ENCODE results near the gene TARDBP.
A peak's percentile ranks its signal among the peaks of the same experiment; 100 is the strongest.
"Not testable (repeated sequence)": the region's sequence is repeated elsewhere in the genome, so short reads cannot be mapped to it uniquely, and the experiment has no call there.

The TARDBP gene

GRCh38 chr1:11046270-11046566, 33.8 kb downstream of the TARDBP start:
- no peaks in the 10 kb centered on the region for H3K4me1 Mint-ChIP-seq
- no peak overlapping the region for H3K27ac Mint-ChIP-seq

GRCh38 chr1:11046625-11047365, 34.3 kb downstream of the TARDBP start, which contains the start of gene MASP2:
TSS of gene MASP2 (minus strand) at chr1:11047239. CDS start at chr1:11047207, 32 bp downstream.
- no peaks in the 10 kb centered on the region for H3K9me3 Mint-ChIP-seq
- H3K36me3 Mint-ChIP-seq, result no peaks in the 10 kb centered on the region
- H3K27me3 Mint-ChIP-seq, result no peaks in the 10 kb centered on the region
- H3K4me3 Mint-ChIP-seq, result no peak within 1 kb of the TSS
- no peaks in the 10 kb centered on the region for H3K4me1 Mint-ChIP-seq
- no peak within 1 kb of the TSS for H3K27ac Mint-ChIP-seq

More at GRCh38 chr1:11046270-11046566, 33.8 kb downstream of the TARDBP start:
- no peak overlapping the region for H3K4me3 Mint-ChIP-seq
- H3K36me3 Mint-ChIP-seq, result no peaks in the 10 kb centered on the region
- no peaks in the 10 kb centered on the region for H3K27me3 Mint-ChIP-seq
- no peaks in the 10 kb centered on the region for H3K9me3 Mint-ChIP-seq

GRCh38 chr1:11051121-11051520, 38.7 kb downstream of the TARDBP start:
- H3K27me3 Mint-ChIP-seq, H3K4me3 Mint-ChIP-seq, H3K4me1 Mint-ChIP-seq, H3K9me3 Mint-ChIP-seq, H3K36me3 Mint-ChIP-seq: not testable (repeated sequence)
- peak overlapping the region; percentile 42 for H3K27ac Mint-ChIP-seq

GRCh38 chr1:11051781-11052511, 39.5 kb downstream of the TARDBP start:
- H3K27ac Mint-ChIP-seq, result peak overlapping the region; percentile 19
- H3K4me1 Mint-ChIP-seq, result no peaks in the 10 kb centered on the region
- peaks cover 3% of the 10 kb centered on the region for H3K36me3 Mint-ChIP-seq
- no peaks in the 10 kb centered on the region for H3K9me3 Mint-ChIP-seq
- H3K27me3 Mint-ChIP-seq, result no peaks in the 10 kb centered on the region
- H3K4me3 Mint-ChIP-seq, result no peak overlapping the region

- peaks cover 3% of the 10 kb centered on the region for H3K4me1 Mint-ChIP-seq
- no peaks in the 10 kb centered on the region for H3K27me3 Mint-ChIP-seq
- no peak overlapping the region for H3K4me3 Mint-ChIP-seq
- H3K9me3 Mint-ChIP-seq, result no peaks in the 10 kb centered on the region
- no peak overlapping the region for H3K27ac Mint-ChIP-seq
- H3K36me3 Mint-ChIP-seq, result peaks cover 6% of the 10 kb centered on the region
Measured at GRCh38 chr1:11052839-11053757, 40.6 kb downstream of the TARDBP start.

- no peak overlapping the region for H3K27ac Mint-ChIP-seq
Measured at GRCh38 chr1:11053758-11054137, 41.3 kb downstream of the TARDBP start.

GRCh38 chr1:11054181-11054580, 41.7 kb downstream of the TARDBP start:
- Mint-ChIP-seq H3K27me3 (no peaks in the 10 kb centered on the region), H3K9me3 (no peaks in the 10 kb centered on the region), H3K36me3 (peaks cover 6% of the 10 kb centered on the region), H3K4me3 (no peak overlapping the region), H3K4me1 (peaks cover 3% of the 10 kb centered on the region), H3K27ac (no peak overlapping the region)

More at GRCh38 chr1:11053758-11054137, 41.3 kb downstream of the TARDBP start:
- Mint-ChIP-seq H3K9me3 (no peaks in the 10 kb centered on the region), H3K36me3 (peaks cover 6% of the 10 kb centered on the region), H3K4me3 (no peak overlapping the region), H3K27me3 (no peaks in the 10 kb centered on the region), H3K4me1 (peaks cover 3% of the 10 kb centered on the region)

- Mint-ChIP-seq H3K36me3 (peaks cover 6% of the 10 kb centered on the region), H3K27ac (no peak overlapping the region), H3K9me3 (no peaks in the 10 kb centered on the region), H3K27me3 (no peaks in the 10 kb centered on the region), H3K4me1 (peaks cover 3% of the 10 kb centered on the region), H3K4me3 (no peak overlapping the region)
Measured at GRCh38 chr1:11054666-11055065, 42.2 kb downstream of the TARDBP start.

GRCh38 chr1:11055676-11056075, 43.2 kb downstream of the TARDBP start:
- H3K4me3 Mint-ChIP-seq, result no peak overlapping the region
- no peaks in the 10 kb centered on the region for H3K27me3 Mint-ChIP-seq
- H3K9me3 Mint-ChIP-seq, result no peaks in the 10 kb centered on the region
- H3K27ac Mint-ChIP-seq, result no peak overlapping the region
- H3K4me1 Mint-ChIP-seq, result peaks cover 5% of the 10 kb centered on the region
- peaks cover 6% of the 10 kb centered on the region for H3K36me3 Mint-ChIP-seq

GRCh38 chr1:11056504-11056903, 44.0 kb downstream of the TARDBP start:
- Mint-ChIP-seq H3K27ac (no peak overlapping the region), H3K36me3 (peaks cover 6% of the 10 kb centered on the region), H3K4me1 (peaks cover 10% of the 10 kb centered on the region), H3K9me3 (no peaks in the 10 kb centered on the region), H3K27me3 (no peaks in the 10 kb centered on the region), H3K4me3 (no peak overlapping the region)

GRCh38 chr1:11057477-11057876, 45.0 kb downstream of the TARDBP start:
- H3K4me3 Mint-ChIP-seq, result peak overlapping the region; percentile 94
- H3K4me1 Mint-ChIP-seq, result peaks cover 17% of the 10 kb centered on the region
- H3K9me3 Mint-ChIP-seq, result no peaks in the 10 kb centered on the region
- peak overlapping the region; percentile 82 for H3K27ac Mint-ChIP-seq
- H3K27me3 Mint-ChIP-seq, result no peaks in the 10 kb centered on the region
- peaks cover 6% of the 10 kb centered on the region for H3K36me3 Mint-ChIP-seq

GRCh38 chr1:11058026-11058425, 45.6 kb downstream of the TARDBP start:
- H3K36me3 Mint-ChIP-seq, result peaks cover 8% of the 10 kb centered on the region
- no peaks in the 10 kb centered on the region for H3K27me3 Mint-ChIP-seq
- H3K4me3 Mint-ChIP-seq, result peak overlapping the region; percentile 94
- no peaks in the 10 kb centered on the region for H3K9me3 Mint-ChIP-seq
- peaks cover 21% of the 10 kb centered on the region for H3K4me1 Mint-ChIP-seq
- no peak overlapping the region for H3K27ac Mint-ChIP-seq

- Mint-ChIP-seq H3K9me3 (no peaks in the 10 kb centered on the region), H3K27ac (peak overlapping the region; percentile 93), H3K4me1 (peaks cover 26% of the 10 kb centered on the region), H3K27me3 (no peaks in the 10 kb centered on the region), H3K4me3 (peak overlapping the region; percentile 94), H3K36me3 (peaks cover 8% of the 10 kb centered on the region)
Measured at GRCh38 chr1:11058595-11059154, 46.2 kb downstream of the TARDBP start.

GRCh38 chr1:11059155-11059967, 46.9 kb downstream of the TARDBP start:
- Mint-ChIP-seq H3K27ac (peak overlapping the region; percentile 93), H3K4me1 (peaks cover 26% of the 10 kb centered on the region), H3K27me3 (no peaks in the 10 kb centered on the region), H3K4me3 (peak overlapping the region; percentile 94), H3K36me3 (peaks cover 7% of the 10 kb centered on the region), H3K9me3 (no peaks in the 10 kb centered on the region)
